Bronchial smooth muscle cell (primary cell): ENCODE data around the gene DNAJC8. TPM values are rescaled to one million over a fixed set of nuclear protein-coding genes. Genes with fewer than 3 reads are reported as not detected.

ENCODE experiments used
- total RNA-seq: library from RNA; depleted of rRNA; stranded (reverse); fragments of >200 nt; gene quantifications from 2 replicates; pipeline ENCODE4 v1.2.1, GENCODE V29; 2014

Gene DNAJC8, protein sequence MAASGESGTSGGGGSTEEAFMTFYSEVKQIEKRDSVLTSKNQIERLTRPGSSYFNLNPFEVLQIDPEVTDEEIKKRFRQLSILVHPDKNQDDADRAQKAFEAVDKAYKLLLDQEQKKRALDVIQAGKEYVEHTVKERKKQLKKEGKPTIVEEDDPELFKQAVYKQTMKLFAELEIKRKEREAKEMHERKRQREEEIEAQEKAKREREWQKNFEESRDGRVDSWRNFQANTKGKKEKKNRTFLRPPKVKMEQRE
- 38.6 and 67.9 TPM in 2 replicates for total RNA-seq

DNA sequence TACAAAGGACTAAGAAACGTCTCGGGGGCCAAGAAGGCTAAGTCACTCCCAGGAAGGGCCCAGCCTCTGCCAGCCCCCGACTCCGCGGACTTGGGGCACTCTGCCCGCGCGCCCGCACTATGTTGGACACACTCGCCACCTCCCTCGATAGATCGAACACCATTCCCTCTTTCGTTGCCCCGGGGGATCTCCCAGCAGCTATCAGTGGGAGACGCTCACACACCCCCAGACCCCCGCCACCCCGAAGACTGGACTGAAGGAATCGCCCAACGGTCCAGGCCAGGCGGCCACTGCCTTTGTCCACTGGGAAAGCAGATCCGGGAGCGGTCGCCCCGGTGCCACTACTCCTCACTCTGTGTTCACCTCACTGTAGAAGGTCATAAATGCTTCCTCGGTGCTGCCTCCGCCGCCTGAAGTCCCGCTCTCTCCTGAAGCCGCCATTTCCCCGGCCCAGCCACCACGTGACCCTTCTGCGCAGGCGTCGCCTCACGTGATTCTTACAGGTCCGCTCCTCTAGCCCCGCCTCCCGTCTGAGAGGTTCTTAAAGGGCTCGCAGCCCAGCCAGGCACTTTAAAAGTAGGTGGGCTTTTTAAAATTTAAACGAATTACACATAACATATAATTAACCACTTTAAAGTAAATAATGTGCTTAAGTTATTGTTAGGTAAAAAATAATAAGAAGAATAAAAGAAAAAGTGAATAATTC is at the start of gene DNAJC8:
TSS of gene DNAJC8 (minus strand) at position 472 of the 706 bp plus-strand sequence. CDS start at position 441, 31 bp downstream.

DNA sequence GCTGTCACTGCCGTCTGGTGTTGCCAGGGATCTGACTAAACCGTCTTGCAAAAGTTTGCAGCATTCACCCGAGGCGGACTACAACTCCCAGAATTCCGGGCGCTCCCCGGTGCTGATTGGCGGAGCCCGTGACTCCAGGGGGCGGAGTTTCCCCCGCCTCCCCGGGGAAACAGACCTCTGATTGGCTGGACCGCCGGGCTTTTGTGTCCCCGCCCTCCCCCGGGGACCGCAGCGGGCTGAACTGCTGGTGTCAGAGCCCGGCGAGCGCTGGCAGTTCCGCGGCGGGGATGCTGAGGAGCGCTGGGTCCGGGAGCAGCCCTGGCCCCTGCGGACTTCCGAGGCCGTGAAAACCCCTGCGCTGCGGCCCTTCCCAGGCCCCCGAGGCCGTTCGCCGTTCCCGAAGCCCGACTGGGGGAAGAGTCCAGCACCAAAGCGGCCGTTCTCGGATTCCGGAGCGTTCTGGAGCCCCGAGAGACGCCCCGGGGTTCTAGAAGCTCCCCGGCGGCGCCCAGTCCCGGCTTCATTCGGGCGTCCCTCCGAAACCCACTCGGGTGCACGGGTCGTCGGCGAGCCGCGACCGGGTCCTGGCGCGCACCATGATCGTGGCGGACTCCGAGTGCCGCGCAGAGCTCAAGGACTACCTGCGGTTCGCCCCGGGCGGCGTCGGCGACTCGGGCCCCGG is 26.6 kb upstream of the DNAJC8 start, which contains the start of gene SESN2:
TSS of gene SESN2 (plus strand) at position 267 of the 682 bp plus-strand sequence. CDS start at position 597, 330 bp downstream.

DNA sequence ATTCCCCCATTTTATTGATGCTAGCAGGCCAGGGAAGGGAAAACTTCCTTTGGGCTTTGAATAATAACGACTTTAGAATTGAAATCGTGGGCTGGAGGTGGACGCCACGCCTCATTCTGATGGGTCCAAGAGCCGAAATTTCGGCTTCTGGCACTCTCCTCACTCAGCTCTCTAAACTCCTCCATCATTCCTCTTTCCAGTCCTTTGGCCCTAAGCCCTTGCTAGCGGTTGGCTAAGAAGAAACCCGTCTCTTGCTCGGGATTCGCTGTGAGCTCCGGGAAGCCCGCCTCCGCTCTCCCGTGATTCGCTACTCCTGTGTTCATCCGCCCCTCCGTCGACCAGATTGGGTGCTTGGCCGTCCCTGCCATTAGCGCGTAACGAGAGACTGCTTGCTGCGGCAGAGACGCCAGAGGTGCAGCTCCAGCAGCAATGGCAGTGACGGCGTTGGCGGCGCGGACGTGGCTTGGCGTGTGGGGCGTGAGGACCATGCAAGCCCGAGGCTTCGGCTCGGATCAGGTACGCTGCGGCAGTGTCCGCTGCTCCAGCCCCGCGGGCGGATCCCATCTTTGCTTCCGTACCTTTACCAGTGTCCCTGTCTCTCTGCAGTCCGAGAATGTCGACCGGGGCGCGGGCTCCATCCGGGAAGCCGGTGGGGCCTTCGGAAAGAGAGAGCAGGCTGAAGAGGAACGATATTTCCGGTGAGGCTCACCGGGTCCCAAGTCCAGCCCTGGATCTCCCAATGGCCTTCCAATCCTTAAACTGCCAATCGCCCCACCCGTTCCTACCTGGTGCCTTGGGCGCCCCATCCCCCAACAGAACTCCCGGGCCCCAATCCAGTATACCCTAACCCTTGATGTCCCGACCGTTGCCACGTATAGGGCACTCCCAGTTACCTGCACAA is 3.2 kb upstream of the DNAJC8 start, which contains the start of gene ATP5IF1:
TSS of gene ATP5IF1 (plus strand) at position 370 of the 901 bp plus-strand sequence. CDS start at position 430, 60 bp downstream.

DNA sequence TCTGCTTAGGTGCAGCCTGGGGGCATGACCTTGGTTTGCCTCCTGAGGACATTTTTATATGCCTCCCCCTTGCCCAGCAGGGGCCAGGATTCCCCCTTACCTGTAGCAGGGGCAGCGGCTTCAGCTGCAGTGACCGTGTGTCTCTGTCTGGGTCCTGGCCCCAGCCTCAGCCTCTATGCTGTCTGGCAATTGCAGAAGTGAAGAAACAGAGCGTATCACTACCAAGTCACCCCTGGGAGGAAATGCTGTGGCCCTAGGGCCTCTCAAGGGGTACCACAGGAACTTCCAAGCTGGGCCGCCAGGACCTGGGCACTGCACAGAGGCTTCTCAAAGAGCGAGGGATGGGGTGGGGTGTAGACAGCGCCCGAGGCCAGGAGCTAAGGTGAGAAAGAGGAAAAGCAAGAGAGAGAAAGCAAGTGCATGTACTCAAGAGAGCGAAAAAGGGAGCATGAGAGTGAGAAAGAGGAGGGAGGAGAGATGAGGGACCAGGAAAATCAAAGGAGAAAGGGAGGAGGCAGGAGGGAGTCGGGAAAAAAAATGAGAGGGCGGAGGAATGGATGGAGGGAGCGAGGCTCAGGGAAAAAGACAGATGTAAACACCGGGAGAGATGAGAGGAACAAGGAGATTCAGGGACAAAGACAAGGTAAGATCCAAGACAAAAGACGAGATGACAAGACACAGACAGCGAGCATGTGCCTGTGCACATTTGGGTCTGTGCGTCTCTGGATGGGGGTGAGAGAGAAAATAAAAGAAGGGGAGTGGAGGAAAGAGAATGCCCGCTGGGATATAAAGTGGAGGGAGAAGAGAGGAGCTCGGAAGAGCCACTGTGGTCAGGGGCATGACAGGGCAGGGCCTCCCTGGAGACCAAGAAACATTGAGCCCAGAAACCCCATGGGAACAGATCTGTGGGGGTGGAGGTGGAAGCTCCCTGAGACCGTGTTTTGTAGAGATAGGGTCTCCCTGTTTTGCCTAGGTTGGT is 56.0 kb downstream of the DNAJC8 start, which contains the start of gene PTAFR:
TSS of gene PTAFR (minus strand) at position 199 of the 979 bp plus-strand sequence. CDS start 25,669 bp downstream, outside the sequence.

Other genes with a start within 250 kb of the DNAJC8 start
- gene EYA3, start 144.4 kb downstream of the DNAJC8 start, total RNA-seq = 7.3 and 9.1 TPM in 2 replicates
- gene PTAFR, start 56.3 kb downstream of the DNAJC8 start, total RNA-seq = under 0.01 TPM in 2 replicates
- 170 and 337 TPM in 2 replicates for gene ATP5IF1, start 3.1 kb upstream of the DNAJC8 start, total RNA-seq
- 12.6 and 14.2 TPM in 2 replicates for gene SESN2, start 26.5 kb upstream of the DNAJC8 start, total RNA-seq
- 22.1 and 29.9 TPM in 2 replicates for gene MED18, start 96.0 kb upstream of the DNAJC8 start, total RNA-seq
- 3.9 and 4.9 TPM in 2 replicates for gene PHACTR4, start 136.7 kb upstream of the DNAJC8 start, total RNA-seq